ENCODE data around the gene POP5.

DNA sequence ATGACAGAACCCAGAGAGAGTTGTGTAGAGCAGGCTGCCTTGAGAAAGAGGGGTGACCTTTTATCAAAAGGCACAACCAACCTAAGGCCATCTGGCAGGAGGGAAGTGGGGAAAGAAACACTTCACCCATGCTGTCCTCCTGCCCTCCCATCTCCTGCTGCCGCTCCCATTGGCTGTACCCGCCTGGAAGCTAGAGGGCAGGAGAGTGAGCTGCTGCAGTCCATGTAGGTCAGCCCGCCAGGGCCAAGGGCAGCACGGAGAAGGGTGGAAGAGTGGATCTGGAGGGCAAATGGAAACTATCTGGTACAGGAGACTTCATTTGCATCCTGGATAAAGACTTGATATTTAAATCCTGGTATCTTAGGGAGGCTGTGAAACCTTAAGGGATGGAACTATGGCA, 47.7 kb upstream of the POP5 start:
- TF ChIP-seq POLR2A (IDR thresholded peaks at IDR 0.05) (no peak), POLR2AphosphoS5 (IDR thresholded peaks at IDR 0.05) (no peak)
- TF ChIP-seq, protein P1, sequence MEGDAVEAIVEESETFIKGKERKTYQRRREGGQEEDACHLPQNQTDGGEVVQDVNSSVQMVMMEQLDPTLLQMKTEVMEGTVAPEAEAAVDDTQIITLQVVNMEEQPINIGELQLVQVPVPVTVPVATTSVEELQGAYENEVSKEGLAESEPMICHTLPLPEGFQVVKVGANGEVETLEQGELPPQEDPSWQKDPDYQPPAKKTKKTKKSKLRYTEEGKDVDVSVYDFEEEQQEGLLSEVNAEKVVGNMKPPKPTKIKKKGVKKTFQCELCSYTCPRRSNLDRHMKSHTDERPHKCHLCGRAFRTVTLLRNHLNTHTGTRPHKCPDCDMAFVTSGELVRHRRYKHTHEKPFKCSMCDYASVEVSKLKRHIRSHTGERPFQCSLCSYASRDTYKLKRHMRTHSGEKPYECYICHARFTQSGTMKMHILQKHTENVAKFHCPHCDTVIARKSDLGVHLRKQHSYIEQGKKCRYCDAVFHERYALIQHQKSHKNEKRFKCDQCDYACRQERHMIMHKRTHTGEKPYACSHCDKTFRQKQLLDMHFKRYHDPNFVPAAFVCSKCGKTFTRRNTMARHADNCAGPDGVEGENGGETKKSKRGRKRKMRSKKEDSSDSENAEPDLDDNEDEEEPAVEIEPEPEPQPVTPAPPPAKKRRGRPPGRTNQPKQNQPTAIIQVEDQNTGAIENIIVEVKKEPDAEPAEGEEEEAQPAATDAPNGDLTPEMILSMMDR (IDR thresholded peaks at IDR 0.05), result no peak
